C1 segment of cervical spinal cord (tissue), 14 donors: ENCODE results near the gene KLHL2.
"Not testable (repeated sequence)": the region's sequence is repeated elsewhere in the genome, so short reads cannot be mapped to it uniquely, and the experiment has no call there.

Experiments
- DNase-seq, 14 donors: peaks; one replicate each; lab custom pipeline; 2025; lab: John Stamatoyannopoulos, UW

The KLHL2 gene

GRCh38 chr4:165199722-165200121 is 7.6 kb upstream of the KLHL2 start:
- DNase-seq: no peak

- DNase-seq: no peak
Observed at GRCh38 chr4:165201806-165202205, 5.6 kb upstream of the KLHL2 start.

- no peak for DNase-seq
Observed at GRCh38 chr4:165203541-165204461, 3.6 kb upstream of the KLHL2 start.

GRCh38 chr4:165204462-165204830 is 2.9 kb upstream of the KLHL2 start:
- DNase-seq: no peak

- peak in 8 of 14 donors; percentile 24 to 72 (median 60) for DNase-seq
Observed at GRCh38 chr4:165207016-165207430, 338 bp upstream of the KLHL2 start.

- peak in 3 of 14 donors; percentile 48 to 70 (median 48) for DNase-seq
Observed at GRCh38 chr4:165208221-165208652, 876 bp downstream of the KLHL2 start.

GRCh38 chr4:165208741-165209388 is 1.5 kb downstream of the KLHL2 start:
- peak in 3 of 14 donors; percentile 4 to 65 (median 10) for DNase-seq

- DNase-seq: peak in 3 of 14 donors; percentile 12 to 33 (median 28)
Observed at GRCh38 chr4:165209796-165210195, 2.4 kb downstream of the KLHL2 start.

GRCh38 chr4:165210566-165210965 is 3.2 kb downstream of the KLHL2 start:
- no peak for DNase-seq

- DNase-seq: not testable (repeated sequence)
Observed at GRCh38 chr4:165212647-165213046, 5.3 kb downstream of the KLHL2 start.

- DNase-seq: not testable (repeated sequence)
Observed at GRCh38 chr4:165213404-165213803, 6.0 kb downstream of the KLHL2 start.

GRCh38 chr4:165213991-165214709 is 6.8 kb downstream of the KLHL2 start:
- not testable (repeated sequence) for DNase-seq

GRCh38 chr4:165215034-165215751 is 7.8 kb downstream of the KLHL2 start:
- not testable (repeated sequence) for DNase-seq

GRCh38 chr4:165215761-165216487 is 8.6 kb downstream of the KLHL2 start:
- not testable (repeated sequence) for DNase-seq

GRCh38 chr4:165217325-165217724 is 10.0 kb downstream of the KLHL2 start:
- DNase-seq: no peak

GRCh38 chr4:165221306-165221705 is 13.9 kb downstream of the KLHL2 start:
- not testable (repeated sequence) for DNase-seq

- peak in 1 of 14 donors; percentile 42 for DNase-seq
Observed at GRCh38 chr4:165221993-165222650, 14.8 kb downstream of the KLHL2 start.

- no peak for DNase-seq
Observed at GRCh38 chr4:165222651-165222994, 15.3 kb downstream of the KLHL2 start.

- DNase-seq: not testable (repeated sequence)
Observed at GRCh38 chr4:165227401-165227800, 20.0 kb downstream of the KLHL2 start.
